Loucy (cell line): ENCODE measurements around the gene LYVE1.

Experiments used
- H2AFZ ChIP-seq: fragments of 200-600 bp; sonication (generic); 2 replicates; pipeline ENCODE4 v1.6.0; 2016; ENCODE audit warnings: antibody characterized with exemption, mild to moderate bottlenecking, low read length, moderate library complexity
- H3F3A ChIP-seq: fragments of 200-600 bp; 2 replicates; pipeline ENCODE4 v1.6.0; 2016; ENCODE audit warnings: antibody characterized with exemption, low read depth, mild to moderate bottlenecking
- H3K27me3 ChIP-seq: fragments of 200-600 bp; sonication (generic); 2 replicates; pipeline ENCODE4 v1.6.1; 2014; ENCODE audit warnings: low read length, mild to moderate bottlenecking; ENCODE audit not compliant: insufficient read depth, poor library complexity, severe bottlenecking
- H3K36me3 ChIP-seq: fragments of 200-600 bp; sonication (generic); 2 replicates; pipeline ENCODE4 v1.6.1; 2016; ENCODE audit warnings: low read length; ENCODE audit not compliant: insufficient read depth
- H3K4me1 ChIP-seq: fragments of 200-600 bp; sonication (generic); 2 replicates; pipeline ENCODE4 v1.5.1; 2014; ENCODE audit warnings: low read length, mild to moderate bottlenecking; ENCODE audit not compliant: insufficient read depth, poor library complexity, severe bottlenecking
- H3K4me2 ChIP-seq: fragments of 200-600 bp; sonication (generic); 2 replicates; pipeline ENCODE4 v1.6.0; 2014; ENCODE audit warnings: antibody characterized with exemption, low read length, low read depth, mild to moderate bottlenecking; ENCODE audit not compliant: poor library complexity, severe bottlenecking
- H3K4me3 ChIP-seq: fragments of 200-600 bp; sonication (generic); 2 replicates; pipeline ENCODE4 v1.5.1; 2014; ENCODE audit warnings: low read length, mild to moderate bottlenecking, mixed read lengths; ENCODE audit not compliant: poor library complexity, severe bottlenecking
- H3K79me2 ChIP-seq: fragments of 200-600 bp; sonication (generic); 2 replicates; pipeline ENCODE4 v1.6.1; 2014; ENCODE audit warnings: low read length; ENCODE audit not compliant: insufficient read depth
- H3K9ac ChIP-seq: fragments of 200-600 bp; sonication (generic); 2 replicates; pipeline ENCODE4 v1.6.0; 2014; ENCODE audit warnings: mild to moderate bottlenecking, low read depth, low read length, moderate library complexity; ENCODE audit not compliant: poor library complexity, severe bottlenecking
- H3K9me2 ChIP-seq: fragments of 200-600 bp; sonication (generic); replicated peaks from 2 replicates; pipeline ENCODE4 v1.6.1; 2016; ENCODE audit warnings: low read depth, low read length, mixed read lengths
- H3K9me3 ChIP-seq: fragments of 200-600 bp; sonication (generic); 2 replicates; pipeline ENCODE4 v1.6.1; 2014; ENCODE audit warnings: mild to moderate bottlenecking, antibody characterized with exemption, low read length, low read depth; ENCODE audit not compliant: insufficient read depth
- H4K20me1 ChIP-seq: fragments of 200-600 bp; sonication (generic); 2 replicates; pipeline ENCODE4 v1.6.0; 2014; ENCODE audit warnings: antibody characterized with exemption, low read length, mild to moderate bottlenecking; ENCODE audit not compliant: insufficient read depth, poor library complexity, severe bottlenecking
- CTCF ChIP-seq: fragments of 200-600 bp; sonication (generic); conservative IDR thresholded peaks from 2 replicates; pipeline ENCODE4 v1.5.1; 2014; ENCODE audit warnings: mild to moderate bottlenecking, antibody characterized with exemption, low read length
- EZH2phosphoT487 ChIP-seq: fragments of 200-600 bp; IDR thresholded peaks from 2 replicates; pipeline ENCODE4 v1.6.1; 2018; ENCODE audit warnings: antibody characterized with exemption, mild to moderate bottlenecking, moderate library complexity, borderline replicate concordance

LYVE1 gene

GRCh38 chr11:10602366-10602765, 33.9 kb upstream of the LYVE1 start:
- Histone ChIP-seq H3F3A (no peaks in the 10 kb centered on the region), H3K9me3 (no peaks in the 10 kb centered on the region), H3K4me3 (no peak overlapping the region), H3K4me2 (no peak overlapping the region), H3K36me3 (no peaks in the 10 kb centered on the region), H2AFZ (no peak overlapping the region), H3K27me3 (no peaks in the 10 kb centered on the region), H3K4me1 (peaks cover 48% of the 10 kb centered on the region), H4K20me1 (no peaks in the 10 kb centered on the region), H3K9ac (no peak overlapping the region), H3K79me2 (no peaks in the 10 kb centered on the region), H3K9me2 (no peaks in the 10 kb centered on the region)
- TF ChIP-seq EZH2phosphoT487 (no peak), CTCF (no peak)

DNA sequence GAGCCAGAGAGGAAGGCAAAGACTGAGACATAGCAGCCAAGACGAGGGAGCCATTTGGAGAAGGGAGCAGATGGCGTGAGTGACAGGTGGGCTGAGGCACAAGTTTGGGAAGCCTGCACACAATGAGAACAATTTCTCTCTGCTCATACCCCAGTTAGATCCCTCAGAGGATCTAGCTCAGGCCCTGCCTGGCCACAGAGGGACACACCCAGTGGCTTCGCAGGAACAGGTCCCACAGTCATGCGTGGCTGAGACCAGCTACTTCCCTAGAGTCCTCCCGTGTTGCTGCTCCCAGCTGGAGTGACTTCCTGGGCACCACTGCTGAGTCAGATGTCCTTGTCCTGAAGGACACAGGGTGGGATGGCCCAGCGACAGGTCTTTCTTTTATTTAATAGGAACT, 33.4 kb upstream of the LYVE1 start:
- H3K9me3 ChIP-seq: no peaks in the 10 kb centered on the region
- H3K4me3 ChIP-seq: no peak overlapping the region
- H3K27me3 ChIP-seq: no peaks in the 10 kb centered on the region
- H3K9ac ChIP-seq: no peak overlapping the region
- peaks cover 42% of the 10 kb centered on the region for H3K4me1 ChIP-seq
- H3K9me2 ChIP-seq: no peaks in the 10 kb centered on the region
- no peak overlapping the region for H2AFZ ChIP-seq
- H4K20me1 ChIP-seq: no peaks in the 10 kb centered on the region
- no peaks in the 10 kb centered on the region for H3K36me3 ChIP-seq
- TF ChIP-seq EZH2phosphoT487 (no peak), CTCF (no peak)
- H3F3A ChIP-seq: no peaks in the 10 kb centered on the region
- no peaks in the 10 kb centered on the region for H3K79me2 ChIP-seq
- H3K4me2 ChIP-seq: no peak overlapping the region

- Histone ChIP-seq H3K9ac (no peak overlapping the region), H3K4me2 (no peak overlapping the region), H3K9me2 (no peaks in the 10 kb centered on the region), H3K79me2 (no peaks in the 10 kb centered on the region), H4K20me1 (no peaks in the 10 kb centered on the region), H2AFZ (no peak overlapping the region), H3K27me3 (no peaks in the 10 kb centered on the region), H3K4me3 (no peak overlapping the region), H3F3A (no peaks in the 10 kb centered on the region), H3K9me3 (no peaks in the 10 kb centered on the region), H3K36me3 (no peaks in the 10 kb centered on the region), H3K4me1 (peaks cover 31% of the 10 kb centered on the region)
- TF ChIP-seq EZH2phosphoT487 (no peak), CTCF (no peak)
Measured at GRCh38 chr11:10600570-10601248, 32.2 kb upstream of the LYVE1 start.
